RCC 7860 (cell line): Measurements from ENCODE around the gene TBC1D19.
"Not testable (repeated sequence)": the region's sequence is repeated elsewhere in the genome, so short reads cannot be mapped to it uniquely, and the experiment has no call there.

Experiments
- DNase-seq: peaks from one replicate; pipeline ENCODE4 v3.0.0-alpha.2; 2015; ENCODE audit warnings: low spot score
- FAIRE-seq: peaks from 2 replicates; lab custom pipeline; 2012; peaks lifted over from hg19 to GRCh38; lab: Jason Lieb, UNC

TBC1D19 gene

DNA sequence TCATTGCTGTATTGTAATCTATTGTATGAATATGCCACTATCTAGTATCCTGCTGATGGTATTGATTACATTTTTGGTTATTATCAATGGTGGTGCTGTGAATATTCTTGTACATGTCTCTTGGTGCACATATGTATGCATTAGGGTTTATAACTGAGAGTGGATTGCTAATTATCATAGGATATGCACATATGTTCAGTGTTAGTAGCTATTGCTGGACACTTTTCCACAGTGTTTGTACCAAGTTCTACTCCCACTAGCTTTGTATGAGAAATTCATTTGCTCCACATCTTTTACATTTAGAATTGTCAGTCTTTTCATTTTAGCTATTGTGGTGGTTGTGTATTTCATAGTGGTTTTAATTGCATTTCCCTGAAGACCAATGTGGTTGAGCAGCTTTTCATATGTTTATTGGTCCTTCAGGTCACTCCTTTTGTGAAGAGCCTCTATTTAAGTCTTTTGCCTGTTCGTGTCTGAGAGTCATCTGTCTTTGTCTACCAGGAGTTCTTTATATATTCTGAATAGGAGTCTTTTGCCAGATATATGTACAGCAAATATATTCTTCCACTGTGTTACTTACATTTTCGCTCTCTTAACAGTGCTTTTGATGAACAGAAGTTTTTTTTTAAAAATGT lies 87.1 kb downstream of the TBC1D19 start:
- DNase-seq, result no peak
- no peak for FAIRE-seq

- FAIRE-seq, DNase-seq: not testable (repeated sequence)
Observed at GRCh38 chr4:26679040-26679695, 95.3 kb downstream of the TBC1D19 start.

DNA sequence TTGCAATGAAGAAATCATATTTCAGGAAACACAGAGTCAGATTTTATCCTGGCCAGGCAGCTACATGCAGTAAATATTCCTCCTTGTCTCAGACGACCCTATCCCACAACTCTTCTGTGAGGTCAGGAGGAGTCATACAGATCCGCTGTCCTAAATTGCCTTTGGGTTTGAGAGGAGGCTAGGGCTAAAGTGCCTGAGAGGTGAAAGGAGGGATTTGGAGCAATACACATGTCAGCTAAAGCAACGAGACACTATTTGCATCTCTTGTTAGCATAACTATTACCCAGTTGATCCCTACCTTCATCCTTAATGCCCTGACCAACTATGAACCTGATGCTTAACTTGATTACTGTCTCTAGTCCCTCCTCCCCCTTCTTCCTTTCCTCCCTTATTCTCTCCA lies 98.6 kb downstream of the TBC1D19 start:
- no peak for DNase-seq
- FAIRE-seq, result no peak

DNA sequence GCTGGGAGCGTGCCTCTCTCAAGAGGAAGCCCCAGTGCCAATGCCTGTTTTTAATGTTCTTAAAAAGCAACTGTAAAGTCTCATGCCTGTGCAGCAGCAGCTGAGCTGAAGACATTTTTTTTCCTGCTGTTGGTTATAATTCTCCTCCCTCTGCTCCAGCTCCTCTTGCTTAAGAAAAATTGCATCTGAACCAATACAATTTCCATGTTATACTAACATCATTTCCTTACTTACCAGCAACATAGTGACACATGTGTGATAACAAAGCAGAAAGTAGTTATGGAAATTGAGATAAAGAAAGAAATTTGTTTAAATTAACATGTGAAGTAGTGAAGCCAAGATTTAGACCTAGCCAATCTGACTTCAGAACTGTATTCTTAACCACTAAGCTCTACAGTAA lies 101.4 kb downstream of the TBC1D19 start:
- DNase-seq (no peak), FAIRE-seq (no peak)

- DNase-seq, result peak; percentile 30
- FAIRE-seq, result peak; percentile 14
Observed at GRCh38 chr4:26687728-26688127, 103.8 kb downstream of the TBC1D19 start.

DNA sequence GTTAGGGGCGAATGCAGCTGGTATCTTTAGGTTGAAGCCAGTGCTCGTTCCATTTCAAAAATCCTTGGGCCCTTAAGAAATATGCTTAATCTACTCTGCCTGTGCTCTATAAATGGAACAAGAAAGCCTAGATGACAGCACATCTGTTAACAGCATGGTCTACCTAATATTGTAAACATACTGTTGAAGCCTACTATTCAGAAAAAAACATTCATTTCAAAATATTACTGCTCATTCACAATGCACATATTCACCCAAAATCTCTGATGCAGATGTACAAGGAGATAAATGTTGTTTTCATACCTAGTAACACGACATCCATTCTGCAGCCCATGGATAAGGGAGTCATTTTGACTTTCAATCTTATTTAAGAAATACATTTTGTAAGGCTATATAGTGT lies 106.6 kb downstream of the TBC1D19 start:
- DNase-seq (no peak), FAIRE-seq (no peak)

DNA sequence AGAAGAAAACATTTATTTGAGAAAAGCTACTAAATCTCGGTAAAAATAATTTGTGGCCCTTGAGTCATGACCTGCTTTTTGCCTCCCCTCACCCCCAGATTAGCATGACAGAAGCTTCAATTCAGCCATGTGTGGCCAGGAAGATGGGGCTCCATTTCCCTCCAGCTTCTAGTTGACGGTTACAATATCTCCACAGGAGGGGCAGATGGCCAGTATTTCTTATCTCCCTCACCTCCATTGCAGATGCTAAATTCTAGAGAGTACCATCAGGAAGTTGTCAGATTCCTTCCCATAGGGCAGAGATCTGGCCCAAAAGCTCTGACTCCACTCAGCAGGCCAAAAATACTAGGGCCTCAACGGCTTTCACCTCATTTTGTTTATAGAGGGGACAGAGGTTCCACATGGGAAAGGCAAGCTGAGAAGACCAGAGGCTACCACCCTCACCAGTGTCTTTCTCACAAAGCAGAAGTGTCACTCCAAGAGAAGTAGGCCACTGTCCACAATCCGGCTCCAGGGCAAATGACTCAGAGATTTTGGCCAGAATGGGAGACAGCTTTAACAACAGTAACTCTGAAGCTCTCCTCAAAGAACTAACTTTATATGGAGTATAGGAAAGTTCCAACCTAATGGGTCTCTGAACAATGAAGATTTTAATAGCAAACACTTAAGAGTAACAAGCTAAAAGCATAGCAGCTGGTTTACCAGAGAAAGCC lies 108.3 kb downstream of the TBC1D19 start:
- no peak for DNase-seq
- no peak for FAIRE-seq

GRCh38 chr4:26694131-26694530 lies 110.2 kb downstream of the TBC1D19 start:
- not testable (repeated sequence) for DNase-seq, FAIRE-seq

DNA sequence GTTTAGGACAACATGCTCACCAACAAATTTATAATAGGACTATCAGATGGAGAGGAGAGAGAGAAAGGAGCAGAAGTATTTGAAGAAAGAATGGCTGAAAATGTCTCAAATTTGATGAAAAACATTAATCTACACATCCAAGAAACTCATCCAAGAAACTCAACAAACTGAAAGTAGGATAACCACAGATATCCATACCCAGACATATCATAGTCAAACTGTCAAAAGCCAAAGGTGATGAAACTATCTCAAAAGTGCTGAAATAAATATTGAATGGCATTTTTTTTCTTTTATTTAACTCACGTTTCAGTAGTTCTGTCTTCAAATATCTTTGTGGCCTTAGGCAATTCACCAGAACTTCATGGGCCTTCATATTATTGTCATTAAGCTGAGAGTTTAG lies 116.2 kb downstream of the TBC1D19 start:
- DNase-seq, result no peak
- no peak for FAIRE-seq

DNA sequence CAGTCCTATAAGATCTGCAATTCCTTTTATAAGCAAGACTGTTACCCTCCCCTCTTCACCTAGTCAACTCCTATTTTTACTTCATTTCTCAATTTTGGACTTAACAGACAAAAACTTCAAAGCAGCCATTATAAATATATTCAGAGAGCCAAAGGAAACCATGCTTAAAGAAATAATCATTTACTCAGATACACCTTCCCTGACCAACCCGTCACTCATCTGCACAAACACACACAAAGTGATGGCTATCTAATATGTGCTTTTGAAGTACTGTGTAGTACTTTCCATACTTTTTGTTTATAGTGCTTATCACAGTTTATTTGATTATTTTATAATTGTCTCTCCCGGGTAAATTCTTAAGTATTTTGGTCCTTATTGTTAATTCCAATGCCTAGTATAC lies 117.2 kb downstream of the TBC1D19 start:
- FAIRE-seq (no peak), DNase-seq (no peak)

DNA sequence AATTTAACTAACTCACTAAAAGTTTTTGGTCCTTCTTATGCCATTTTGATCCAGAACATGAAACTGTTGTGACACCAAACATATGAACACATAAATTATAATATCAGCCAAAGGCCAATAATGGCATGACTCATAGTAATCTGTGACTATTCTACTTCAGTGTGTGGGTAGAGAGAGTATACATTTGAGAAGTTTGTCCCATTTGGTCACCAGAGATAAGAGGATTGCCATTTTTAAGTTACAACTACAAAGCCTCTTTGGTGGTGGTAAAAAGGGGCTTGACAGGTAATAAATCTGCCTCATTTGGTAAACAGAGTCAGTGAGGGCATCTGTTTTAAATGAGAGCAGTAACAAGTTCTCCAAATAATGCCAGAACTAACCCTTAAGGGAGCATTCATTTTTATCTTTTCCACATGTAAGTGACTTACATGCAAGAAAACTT lies 117.9 kb downstream of the TBC1D19 start:
- DNase-seq (no peak), FAIRE-seq (no peak)

- DNase-seq (no peak), FAIRE-seq (no peak)
Observed at GRCh38 chr4:26707342-26707741, 123.5 kb downstream of the TBC1D19 start.

DNA sequence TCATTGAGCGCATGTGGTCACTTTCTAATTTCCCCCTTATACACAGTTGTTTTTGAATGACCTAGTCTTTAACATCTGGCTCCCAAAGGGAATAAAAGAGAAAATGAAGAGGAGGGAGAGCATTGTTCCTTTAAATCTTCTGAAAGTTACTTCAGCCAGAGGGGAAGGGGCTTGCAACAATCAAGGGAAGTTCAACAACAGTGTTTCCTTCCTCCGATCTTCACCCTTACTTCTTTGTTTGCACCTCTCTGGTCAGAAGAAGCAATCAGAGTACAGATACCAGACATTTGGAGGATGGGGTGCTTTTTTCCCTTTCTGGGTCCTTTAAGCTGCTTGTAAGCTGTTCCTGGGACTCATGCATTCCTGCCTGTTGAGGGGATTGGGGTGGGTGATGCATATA lies 125.4 kb downstream of the TBC1D19 start:
- FAIRE-seq (no peak), DNase-seq (no peak)

- FAIRE-seq, result no peak
Observed at GRCh38 chr4:26713563-26714151, 129.8 kb downstream of the TBC1D19 start.

GRCh38 chr4:26715636-26716242 lies 131.9 kb downstream of the TBC1D19 start:
- DNase-seq (no peak), FAIRE-seq (no peak)

More at GRCh38 chr4:26713563-26714151, 129.8 kb downstream of the TBC1D19 start:
- DNase-seq, result no peak

GRCh38 chr4:26717332-26717731 lies 133.4 kb downstream of the TBC1D19 start:
- DNase-seq (no peak), FAIRE-seq (no peak)

DNA sequence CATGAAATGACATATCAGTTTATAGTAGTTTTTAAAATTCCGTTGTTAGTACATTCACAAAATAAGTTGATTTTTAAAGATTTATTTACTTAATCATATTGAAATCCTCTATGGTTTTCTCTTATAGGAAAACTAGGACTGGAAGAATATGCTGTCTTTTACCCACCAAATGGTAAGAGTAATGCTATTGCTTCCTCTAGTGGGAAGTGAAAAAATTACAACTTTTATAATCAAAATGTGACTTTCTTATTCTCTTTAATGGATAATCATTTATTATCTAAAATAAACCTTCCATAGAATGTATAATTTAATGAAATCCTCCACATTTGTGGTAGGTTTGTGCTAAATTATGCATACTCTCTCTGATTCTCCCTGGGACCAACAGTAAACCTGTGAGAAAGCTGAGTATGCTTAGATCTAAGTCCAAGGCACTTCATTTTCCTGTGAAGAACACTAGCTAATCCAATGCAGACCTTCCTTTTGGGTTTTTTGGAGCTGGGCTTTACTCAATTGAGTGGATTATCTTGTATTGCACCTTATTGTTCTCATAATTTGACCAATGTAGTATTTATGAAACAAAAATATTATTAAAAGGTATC lies 136.2 kb downstream of the TBC1D19 start:
- peak; percentile 65 for FAIRE-seq
- peak; percentile 32 for DNase-seq

DNA sequence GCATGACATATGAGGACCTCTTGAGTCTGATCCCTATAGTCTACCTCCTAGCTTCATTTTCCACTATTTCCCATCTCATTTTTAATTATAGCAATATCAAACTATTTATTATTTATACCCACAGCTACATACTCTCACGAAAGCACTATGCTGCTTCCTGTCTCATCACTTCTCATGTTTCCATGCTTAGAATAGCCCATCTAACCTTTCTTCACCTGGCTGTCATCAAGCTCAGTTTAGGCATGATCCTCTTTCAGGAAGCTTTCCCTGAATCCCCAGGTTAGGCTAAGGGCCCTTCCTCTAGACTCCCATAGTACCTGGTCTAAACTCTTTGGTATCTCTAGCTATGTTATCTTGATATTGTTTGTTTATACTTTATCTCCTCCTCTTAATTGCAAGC lies 137.8 kb downstream of the TBC1D19 start:
- no peak for FAIRE-seq
- DNase-seq, result no peak

DNA sequence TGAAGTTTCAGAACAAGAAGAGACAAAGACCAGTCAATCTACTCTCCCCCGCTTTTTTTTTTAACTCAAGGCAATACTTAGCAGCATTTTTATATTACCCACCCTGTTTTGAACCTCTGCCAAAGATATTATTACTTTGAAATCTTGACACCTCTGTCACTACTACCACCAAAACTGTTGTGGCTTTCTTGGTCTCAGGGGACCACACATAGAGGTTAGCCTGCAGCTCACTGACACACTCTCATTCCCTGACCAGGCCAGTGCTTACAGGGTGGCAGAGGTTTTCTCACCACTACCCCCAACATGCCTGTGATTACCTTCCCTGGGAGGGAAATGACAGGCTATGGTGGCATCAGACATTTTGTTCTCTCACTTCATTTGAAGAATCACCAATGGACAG lies 139.3 kb downstream of the TBC1D19 start:
- no peak for FAIRE-seq

GRCh38 chr4:26724534-26724933 lies 140.7 kb downstream of the TBC1D19 start:
- FAIRE-seq (no peak), DNase-seq (no peak)

More for the DNA sequence above, 139.3 kb downstream of the TBC1D19 start:
- no peak for DNase-seq
